ENCODE measurements around the gene NSG2.

NSG2 gene

DNA sequence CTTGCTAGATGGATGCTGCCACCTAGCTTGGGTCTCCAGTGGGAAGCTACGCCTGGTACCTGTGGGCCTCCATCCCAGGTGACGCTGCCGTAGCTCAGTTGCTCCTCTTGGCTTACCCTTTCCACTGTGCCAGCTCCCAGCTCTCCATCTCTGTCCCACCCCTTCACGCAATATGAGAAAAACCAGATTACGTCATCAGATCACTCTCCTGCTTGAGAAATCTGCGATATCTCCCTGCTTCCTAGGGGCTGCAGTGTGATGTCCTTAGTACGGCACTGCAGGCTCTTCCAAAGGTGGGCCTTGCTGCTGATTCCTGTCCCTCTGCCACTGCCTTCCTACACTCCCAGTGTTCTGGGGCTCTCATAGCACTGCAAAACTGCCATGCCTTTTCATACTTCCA lies 28.9 kb downstream of the NSG2 start:
- Histone ChIP-seq H3K27ac (no peak overlapping the region), H3K9ac (no peak overlapping the region), H3K9me3 (ENCODE audit: control insufficient read depth, low read length) (no peaks in the 10 kb centered on the region), H3K4me3 (ENCODE audit: low read depth, low read length) (no peak overlapping the region), H3K4me2 (ENCODE audit: low read length) (no peak overlapping the region), H3K27me3 (ENCODE audit: control insufficient read depth, insufficient read depth, low read length) (no peaks in the 10 kb centered on the region), H2AFZ (no peak overlapping the region), H3K36me3 (ENCODE audit: control insufficient read depth, insufficient read depth, low read length) (no peaks in the 10 kb centered on the region), H3K4me1 (no peaks in the 10 kb centered on the region), H3K79me2 (no peaks in the 10 kb centered on the region)
- no peak for TF ChIP-seq CTCF (IDR thresholded peaks at IDR 0.05)

GRCh38 chr5:174078416-174078815 lies 32.9 kb downstream of the NSG2 start:
- Histone ChIP-seq H3K4me1 (no peaks in the 10 kb centered on the region), H3K4me3 (ENCODE audit: low read depth, low read length) (no peak overlapping the region), H3K4me2 (ENCODE audit: low read length) (no peak overlapping the region), H3K9ac (no peak overlapping the region), H3K27ac (no peak overlapping the region), H2AFZ (no peak overlapping the region), H3K27me3 (ENCODE audit: control insufficient read depth, insufficient read depth, low read length) (no peaks in the 10 kb centered on the region), H3K9me3 (ENCODE audit: control insufficient read depth, low read length) (no peaks in the 10 kb centered on the region), H3K79me2 (no peaks in the 10 kb centered on the region), H3K36me3 (ENCODE audit: control insufficient read depth, insufficient read depth, low read length) (no peaks in the 10 kb centered on the region)
- TF ChIP-seq CTCF (IDR thresholded peaks at IDR 0.05): no peak

GRCh38 chr5:174082286-174082685 lies 36.8 kb downstream of the NSG2 start:
- H3K36me3 ChIP-seq (ENCODE audit: control insufficient read depth, insufficient read depth, low read length): no peaks in the 10 kb centered on the region
- TF ChIP-seq CTCF (IDR thresholded peaks at IDR 0.05): no peak
- H2AFZ ChIP-seq: no peak overlapping the region
- no peaks in the 10 kb centered on the region for H3K79me2 ChIP-seq
- no peaks in the 10 kb centered on the region for H3K4me1 ChIP-seq
- no peak overlapping the region for H3K4me3 ChIP-seq (ENCODE audit: low read depth, low read length)
- no peak overlapping the region for H3K4me2 ChIP-seq (ENCODE audit: low read length)
- no peak overlapping the region for H3K9ac ChIP-seq
- H3K27ac ChIP-seq: no peak overlapping the region
- H3K9me3 ChIP-seq (ENCODE audit: control insufficient read depth, low read length): no peaks in the 10 kb centered on the region
- no peaks in the 10 kb centered on the region for H3K27me3 ChIP-seq (ENCODE audit: control insufficient read depth, insufficient read depth, low read length)

GRCh38 chr5:174083056-174083827 lies 37.7 kb downstream of the NSG2 start:
- no peak overlapping the region for H2AFZ ChIP-seq
- no peak overlapping the region for H3K9ac ChIP-seq
- H3K27ac ChIP-seq: no peak overlapping the region
- H3K4me1 ChIP-seq: no peaks in the 10 kb centered on the region
- H3K4me3 ChIP-seq (ENCODE audit: low read depth, low read length): no peak overlapping the region
- H3K4me2 ChIP-seq (ENCODE audit: low read length): no peak overlapping the region
- no peak for TF ChIP-seq CTCF (IDR thresholded peaks at IDR 0.05)
- no peaks in the 10 kb centered on the region for H3K9me3 ChIP-seq (ENCODE audit: control insufficient read depth, low read length)
- H3K27me3 ChIP-seq (ENCODE audit: control insufficient read depth, insufficient read depth, low read length): no peaks in the 10 kb centered on the region
- no peaks in the 10 kb centered on the region for H3K36me3 ChIP-seq (ENCODE audit: control insufficient read depth, insufficient read depth, low read length)
- no peaks in the 10 kb centered on the region for H3K79me2 ChIP-seq

- no peaks in the 10 kb centered on the region for H3K36me3 ChIP-seq (ENCODE audit: control insufficient read depth, insufficient read depth, low read length)
- H3K9ac ChIP-seq: no peak overlapping the region
- H3K4me3 ChIP-seq (ENCODE audit: low read depth, low read length): no peak overlapping the region
- no peak overlapping the region for H3K4me2 ChIP-seq (ENCODE audit: low read length)
- H3K4me1 ChIP-seq: no peaks in the 10 kb centered on the region
- no peak overlapping the region for H2AFZ ChIP-seq
- no peaks in the 10 kb centered on the region for H3K79me2 ChIP-seq
- H3K27me3 ChIP-seq (ENCODE audit: control insufficient read depth, insufficient read depth, low read length): no peaks in the 10 kb centered on the region
- no peak for TF ChIP-seq CTCF (IDR thresholded peaks at IDR 0.05)
- no peaks in the 10 kb centered on the region for H3K9me3 ChIP-seq (ENCODE audit: control insufficient read depth, low read length)
- H3K27ac ChIP-seq: no peak overlapping the region
These were observed 39.2 kb downstream of the NSG2 start for GRCh38 chr5:174084691-174085154.

Measured in parathyroid adenoma (tissue), 2 donors.